Spinal cord (tissue), 10 donors: ENCODE measurements around the gene STN1. TPM values are rescaled to one million over a fixed set of nuclear protein-coding genes. Genes with fewer than 3 reads are reported as not detected.

Source experiments
- DNase-seq, 6 donors: peaks; one replicate each; pipeline versions ENCODE4 v3.0.0 to v3.0.0-alpha.2; 2013 to 2015; ENCODE audit warnings: low spot score in 6 of 6, low read depth in 4 of 6
- H3K27ac ChIP-seq: one replicate; pipeline ENCODE4 v1.5.1; 2013; ENCODE audit warnings: low read depth, low read length, control low read depth
- H3K27me3 ChIP-seq: one replicate; pipeline ENCODE4 v1.6.1; 2013; ENCODE audit warnings: low read length; ENCODE audit not compliant: control insufficient read depth, insufficient read depth
- H3K36me3 ChIP-seq: one replicate; pipeline ENCODE4 v1.6.1; 2013; ENCODE audit warnings: low read length; ENCODE audit not compliant: control insufficient read depth, insufficient read depth
- H3K4me1 ChIP-seq: one replicate; pipeline ENCODE4 v1.6.1; 2013; ENCODE audit warnings: low read length; ENCODE audit not compliant: control insufficient read depth, insufficient read depth
- H3K4me3 ChIP-seq: one replicate; pipeline ENCODE4 v1.5.1; 2013; ENCODE audit warnings: low read depth, low read length, control low read depth
- H3K9me3 ChIP-seq: one replicate; pipeline ENCODE4 v1.6.1; 2013; ENCODE audit warnings: low read length; ENCODE audit not compliant: control insufficient read depth, insufficient read depth
- WGBS: methylation state at CpG from one replicate; pipeline ENCODE4 v1.1.5; 2013; ENCODE audit warnings: missing lambda C conversion rate; ENCODE audit not compliant: insufficient coverage; 5-methylcytosine and 5-hydroxymethylcytosine counted together
- polyA plus RNA-seq, 2 donors: library from polyadenylated mRNA; unstranded; fragments of 120-200 nt; gene quantifications; one replicate each; pipeline ENCODE4 v1.2.1, GENCODE V29; 2013; ENCODE audit not compliant: insufficient read length in 2 of 2
- total RNA-seq, 2 donors: library from RNA; depleted of rRNA in 1 of 2; stranded (reverse); fragments of 120-200 nt in 1 of 2; fragments of >200 nt in 1 of 2; gene quantifications; one replicate each; pipeline versions ENCODE4 v1.2.3 to v1.2.4, GENCODE V29; 2013 to 2014
- donor health status: healthy.

Gene STN1
- total and polyA plus RNA-seq, 4 donors, result 12.7 to 30.9 (median 17.7) TPM

GRCh38 chr10:103889121-103889720 lies 28.8 kb downstream of the STN1 start:
- Histone ChIP-seq H3K4me3 (no peak overlapping the region), H3K27ac (no peak overlapping the region), H3K4me1 (peaks cover 3% of the 10 kb centered on the region), H3K27me3 (no peaks in the 10 kb centered on the region), H3K36me3 (no peaks in the 10 kb centered on the region), H3K9me3 (no peaks in the 10 kb centered on the region)
- no peak for DNase-seq
- WGBS, result no CpG with 5 or more reads among the region's 2 CpGs

DNA sequence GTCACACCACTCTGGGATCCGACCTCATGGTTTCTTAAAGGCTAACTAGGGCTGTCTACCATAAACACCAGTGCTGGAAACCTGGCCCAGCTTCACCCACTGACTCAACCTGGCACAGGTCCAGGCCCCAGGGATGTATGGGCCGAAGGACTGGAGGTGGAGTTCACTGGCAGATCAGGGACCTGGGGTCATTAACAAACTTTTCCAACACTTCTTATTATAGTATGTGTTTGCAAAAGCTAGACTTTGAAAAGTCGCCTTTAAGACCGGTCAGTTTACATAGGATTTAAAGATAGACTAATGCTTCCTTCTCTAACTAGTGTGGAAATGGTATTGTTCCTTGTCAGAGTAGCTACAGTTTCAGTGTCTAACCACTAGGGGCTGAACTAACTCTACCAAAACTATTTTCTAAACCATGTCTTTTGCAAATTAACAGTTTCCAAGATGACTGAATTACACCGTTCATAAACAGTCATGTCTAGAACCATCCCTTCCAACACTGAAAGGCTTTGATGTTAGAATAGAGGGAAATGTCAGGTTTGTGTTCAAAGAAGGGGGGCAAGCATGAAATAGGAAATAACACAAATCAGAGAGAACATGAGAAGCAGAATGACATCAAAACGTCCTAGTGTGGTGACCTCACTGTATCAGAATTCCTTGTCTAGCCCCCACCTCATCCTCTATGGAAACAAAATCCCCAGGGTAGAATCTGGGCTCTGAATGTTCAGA lies 29.7 kb downstream of the STN1 start:
- H3K27me3 ChIP-seq, result no peaks in the 10 kb centered on the region
- peak overlapping the region; percentile 44 for H3K27ac ChIP-seq
- WGBS, result 40% methylated on average over 1 of the region's 6 CpGs
- H3K9me3 ChIP-seq, result no peaks in the 10 kb centered on the region
- H3K4me1 ChIP-seq, result peaks cover 3% of the 10 kb centered on the region
- H3K36me3 ChIP-seq, result no peaks in the 10 kb centered on the region
- no peak overlapping the region for H3K4me3 ChIP-seq
- peak in 3 of 6 donors; percentile 44 to 87 (median 86) for DNase-seq

GRCh38 chr10:103885617-103886016 lies 32.4 kb downstream of the STN1 start:
- Histone ChIP-seq H3K9me3 (no peaks in the 10 kb centered on the region), H3K27ac (no peak overlapping the region), H3K36me3 (peaks cover 7% of the 10 kb centered on the region), H3K4me1 (peaks cover 3% of the 10 kb centered on the region), H3K4me3 (no peak overlapping the region), H3K27me3 (no peaks in the 10 kb centered on the region)
- 96% methylated on average over 4 of the region's 6 CpGs for WGBS
- no peak for DNase-seq

GRCh38 chr10:103884681-103885139 lies 33.3 kb downstream of the STN1 start:
- H3K27me3 ChIP-seq, result no peaks in the 10 kb centered on the region
- 53% methylated on average over 2 of the region's 3 CpGs for WGBS
- H3K4me1 ChIP-seq, result peaks cover 3% of the 10 kb centered on the region
- H3K9me3 ChIP-seq, result no peaks in the 10 kb centered on the region
- no peak overlapping the region for H3K4me3 ChIP-seq
- DNase-seq, result peak in 3 of 6 donors; percentile 48 to 90 (median 86)
- H3K27ac ChIP-seq, result no peak overlapping the region
- peaks cover 7% of the 10 kb centered on the region for H3K36me3 ChIP-seq

DNA sequence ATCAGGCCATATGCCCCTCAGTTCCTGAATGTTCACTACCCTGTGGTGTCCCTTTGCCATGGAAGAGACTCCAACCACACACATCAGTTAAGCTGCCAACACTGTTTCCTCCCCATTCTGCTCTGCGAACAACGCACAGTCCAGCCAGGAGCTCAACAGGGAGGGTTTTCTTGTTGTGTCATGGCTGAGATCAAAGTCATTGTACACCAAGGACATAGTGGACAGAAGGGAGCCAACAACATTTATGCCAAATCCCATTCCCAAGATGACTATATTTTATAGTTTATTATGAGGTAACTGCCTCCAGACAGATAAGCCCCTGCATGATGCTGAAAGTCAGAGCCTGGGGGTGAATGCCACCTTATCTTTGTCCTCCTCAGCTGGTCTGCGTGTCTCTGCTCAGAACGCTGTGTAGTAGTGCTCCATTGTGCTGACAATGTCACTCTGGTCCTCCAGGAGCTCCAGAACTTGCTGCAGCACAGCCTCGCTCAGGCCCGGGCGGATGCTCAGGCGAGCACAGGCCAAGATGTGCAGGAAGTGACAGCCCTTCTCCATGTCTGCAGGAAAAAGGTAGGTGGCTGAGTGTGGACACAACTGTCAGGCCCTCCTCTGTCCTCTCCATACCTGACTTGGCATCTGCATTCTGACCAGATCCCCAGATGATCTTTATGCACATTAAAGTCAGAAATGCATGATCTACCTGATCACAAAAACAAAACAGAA lies 35.5 kb downstream of the STN1 start:
- H3K27me3 ChIP-seq, result no peaks in the 10 kb centered on the region
- no peaks in the 10 kb centered on the region for H3K4me1 ChIP-seq
- no peak for DNase-seq
- no peaks in the 10 kb centered on the region for H3K9me3 ChIP-seq
- 88% methylated on average over 5 of the region's 8 CpGs for WGBS
- H3K4me3 ChIP-seq, result no peak overlapping the region
- no peak overlapping the region for H3K27ac ChIP-seq
- peaks cover 18% of the 10 kb centered on the region for H3K36me3 ChIP-seq

DNA sequence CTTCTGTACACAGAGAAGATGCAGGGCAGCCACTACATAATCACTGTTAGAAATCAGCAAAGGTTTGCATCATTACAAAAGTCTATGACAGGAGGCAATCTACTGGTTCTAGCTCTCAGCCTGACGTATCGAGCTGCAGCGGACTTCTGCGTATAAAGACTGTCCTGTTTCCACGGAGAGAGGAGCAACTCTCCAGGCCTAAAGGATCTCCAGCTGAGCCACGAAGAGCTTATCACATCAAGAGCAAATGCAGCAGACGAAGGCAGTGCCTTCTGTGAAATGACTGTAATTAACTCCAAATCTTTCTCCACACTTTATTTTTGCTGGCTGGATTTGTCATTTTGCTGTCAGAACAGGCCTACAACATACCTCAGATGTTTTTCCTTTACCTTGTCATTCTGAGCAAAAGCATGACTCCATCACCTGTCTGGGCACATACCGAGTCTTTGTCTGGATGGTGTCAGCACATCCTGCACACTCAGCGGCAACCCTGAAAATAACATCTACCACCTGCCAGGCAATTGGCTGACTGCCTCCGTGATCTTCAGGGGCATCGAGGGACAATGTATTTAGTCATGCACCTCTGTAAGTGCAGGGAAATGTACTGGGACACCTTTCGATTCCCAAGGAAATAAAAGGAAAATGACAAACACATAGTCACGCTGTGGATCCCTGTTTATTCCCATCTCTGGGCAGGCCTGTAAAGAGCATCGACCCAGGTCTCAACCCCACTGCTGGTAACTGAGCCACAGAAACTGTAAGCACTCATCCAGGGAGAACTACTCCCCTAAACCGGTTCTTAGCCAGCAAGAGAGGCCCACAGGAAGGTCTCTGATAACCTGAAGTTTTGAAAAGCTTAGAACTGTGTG lies 36.3 kb downstream of the STN1 start:
- Histone ChIP-seq H3K9me3 (no peaks in the 10 kb centered on the region), H3K27ac (no peak overlapping the region), H3K4me3 (no peak overlapping the region), H3K27me3 (no peaks in the 10 kb centered on the region), H3K4me1 (no peaks in the 10 kb centered on the region), H3K36me3 (peaks cover 18% of the 10 kb centered on the region)
- 83% methylated on average over 13 of the region's 15 CpGs for WGBS
- peak in 1 of 6 donors; percentile 53 for DNase-seq

GRCh38 chr10:103879831-103880230 lies 38.2 kb downstream of the STN1 start:
- Histone ChIP-seq H3K27ac (no peak overlapping the region), H3K9me3 (no peaks in the 10 kb centered on the region), H3K27me3 (no peaks in the 10 kb centered on the region), H3K4me3 (no peak overlapping the region), H3K4me1 (no peaks in the 10 kb centered on the region), H3K36me3 (peaks cover 18% of the 10 kb centered on the region)
- no peak for DNase-seq
- 97% methylated on average over 7 of the region's 7 CpGs for WGBS

DNA sequence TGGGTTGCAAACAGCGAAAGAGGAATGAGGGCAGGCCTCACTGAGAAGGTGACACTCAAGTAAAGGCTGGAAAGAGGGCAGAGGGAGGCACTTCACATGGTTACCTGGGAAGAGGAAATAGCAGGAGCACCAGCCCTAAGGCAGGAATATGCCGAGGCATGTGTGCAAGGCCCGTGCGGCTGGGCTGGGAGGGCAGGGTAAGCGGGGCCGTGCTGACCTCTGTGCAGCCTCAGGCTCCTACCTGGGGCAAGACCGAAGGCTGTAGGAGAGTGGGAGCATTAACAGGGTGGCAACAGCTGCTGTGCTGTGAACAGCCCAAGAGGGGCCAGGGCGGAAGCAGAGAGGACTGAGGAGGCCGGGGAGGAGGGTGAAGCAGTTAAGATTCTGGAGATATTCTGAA lies 38.6 kb downstream of the STN1 start:
- DNase-seq, result no peak
- Histone ChIP-seq H3K4me1 (no peaks in the 10 kb centered on the region), H3K4me3 (no peak overlapping the region), H3K9me3 (no peaks in the 10 kb centered on the region), H3K36me3 (peaks cover 18% of the 10 kb centered on the region), H3K27me3 (no peaks in the 10 kb centered on the region), H3K27ac (no peak overlapping the region)
- 87% methylated on average over 9 of the region's 9 CpGs for WGBS

GRCh38 chr10:103877861-103878260 lies 40.1 kb downstream of the STN1 start:
- Histone ChIP-seq H3K27me3 (no peaks in the 10 kb centered on the region), H3K27ac (no peak overlapping the region), H3K36me3 (peaks cover 18% of the 10 kb centered on the region), H3K4me3 (no peak overlapping the region), H3K4me1 (no peaks in the 10 kb centered on the region), H3K9me3 (no peaks in the 10 kb centered on the region)
- WGBS, result 100% methylated on average over 1 of the region's 1 CpG
- no peak for DNase-seq
